ENCODE data around the gene SOX1.

GRCh38 chr13:112062571-112063570, 4.1 kb upstream of the SOX1 start:
- TF ChIP-seq REST (IDR thresholded peaks at IDR 0.05) (no peak), CTCF (IDR thresholded peaks at IDR 0.05; ENCODE audit: low read depth, low read length, missing input control) (no peak), JUND (IDR thresholded peaks at IDR 0.05) (no peak), RAD21 (IDR thresholded peaks at IDR 0.05) (peak in 1 of 2 donors; percentile 5), GABPA (IDR thresholded peaks at IDR 0.05 in 1 of 2, conservative IDR thresholded peaks at IDR 0.05 in 1 of 2) (no peak), SP1 (IDR thresholded peaks at IDR 0.05) (no peak), TAF1 (conservative IDR thresholded peaks at IDR 0.05) (no peak), YY1 (IDR thresholded peaks at IDR 0.05) (no peak), MAX (IDR thresholded peaks at IDR 0.05) (no peak), ATF3 (IDR thresholded peaks at IDR 0.05) (no peak), ZBTB33 (IDR thresholded peaks at IDR 0.05) (no peak), HNF4A (conservative IDR thresholded peaks at IDR 0.05) (no peak), FOXA1 (IDR thresholded peaks at IDR 0.05) (no peak), RXRA (IDR thresholded peaks at IDR 0.05) (no peak)
